Hypothalamus (tissue), 51 donors: ENCODE data around the gene GJA10.

ENCODE experiments used
- DNase-seq, 51 donors: peaks; one replicate each; lab custom pipeline; 2025; lab: John Stamatoyannopoulos, UW

Gene GJA10

GRCh38 chr6:89916136-89916920, 22.1 kb downstream of the GJA10 start:
- DNase-seq, result no peak

GRCh38 chr6:89917216-89917615, 22.9 kb downstream of the GJA10 start:
- no peak for DNase-seq

GRCh38 chr6:89917801-89918366, 23.6 kb downstream of the GJA10 start:
- no peak for DNase-seq

- DNase-seq, result no peak
Measured at GRCh38 chr6:89921197-89921596, 26.9 kb downstream of the GJA10 start.

GRCh38 chr6:89921691-89922090, 27.4 kb downstream of the GJA10 start:
- DNase-seq, result no peak

- no peak for DNase-seq
Measured at GRCh38 chr6:89924231-89924630, 30.0 kb downstream of the GJA10 start.

GRCh38 chr6:89925826-89926225, 31.6 kb downstream of the GJA10 start:
- DNase-seq, result no peak

- no peak for DNase-seq
Measured at GRCh38 chr6:89927264-89927663, 33.0 kb downstream of the GJA10 start.

- DNase-seq, result no peak
Measured at GRCh38 chr6:89927791-89928550, 33.7 kb downstream of the GJA10 start.

GRCh38 chr6:89928604-89929003, 34.3 kb downstream of the GJA10 start:
- DNase-seq, result no peak

GRCh38 chr6:89930789-89931188, 36.5 kb downstream of the GJA10 start:
- DNase-seq, result no peak

GRCh38 chr6:89932245-89932802, 38.1 kb downstream of the GJA10 start:
- DNase-seq, result no peak

GRCh38 chr6:89934685-89935366, 40.6 kb downstream of the GJA10 start:
- DNase-seq, result no peak

- DNase-seq, result no peak
Measured at GRCh38 chr6:89936177-89936576, 41.9 kb downstream of the GJA10 start.

- no peak for DNase-seq
Measured at GRCh38 chr6:89938014-89938413, 43.7 kb downstream of the GJA10 start.

- DNase-seq, result no peak
Measured at GRCh38 chr6:89939144-89939543, 44.9 kb downstream of the GJA10 start.

- DNase-seq, result peak in 42 of 51 donors; percentile 4 to 86 (median 47)
Measured at GRCh38 chr6:89940225-89941027, 46.2 kb downstream of the GJA10 start.

GRCh38 chr6:89941031-89941762, 46.9 kb downstream of the GJA10 start:
- peak in 36 of 51 donors; percentile 9 to 82 (median 40) for DNase-seq
